B cell (primary cell): ENCODE data around the gene PCDHA11.
"Not testable (repeated sequence)": the region's sequence is repeated elsewhere in the genome, so short reads cannot be mapped to it uniquely, and the experiment has no call there.

Experiments used
- CTCF ChIP-seq: fragments of 200-600 bp; IDR thresholded peaks from one replicate; pipeline ENCODE4 v1.8.0; 2022; ENCODE audit warnings: antibody characterized with exemption, mild to moderate bottlenecking
- EZH2 ChIP-seq: IDR thresholded peaks from 2 replicates; pipeline ENCODE4 v1.6.1; 2012; ENCODE audit warnings: borderline replicate concordance, low read depth, mild to moderate bottlenecking, moderate library complexity, low read length; ENCODE audit not compliant: insufficient read depth, poor library complexity, severe bottlenecking

- not testable (repeated sequence) for TF ChIP-seq CTCF, EZH2
Measured at GRCh38 chr5:140834439-140835008, 34.2 kb upstream of the PCDHA11 start.
